Adipose tissue (tissue), 3 donors: ENCODE data around the gene SELENOM. TPM values are rescaled to one million over a fixed set of nuclear protein-coding genes. Genes with fewer than 3 reads are reported as not detected.
A peak's percentile ranks its signal among the peaks of the same experiment; 100 is the strongest.
"Not testable (repeated sequence)": the region's sequence is repeated elsewhere in the genome, so short reads cannot be mapped to it uniquely, and the experiment has no call there.

ENCODE experiments used
- H3K27ac ChIP-seq: one replicate; pipeline ENCODE4 v1.5.1; 2013; ENCODE audit warnings: low read depth, low read length
- WGBS, 3 donors: extraction: QIAGEN DNeasy Blood & Tissue Kit; methylation state at CpG; one replicate each; pipeline ENCODE4 v1.1.7; 2013; 5-methylcytosine and 5-hydroxymethylcytosine counted together
- polyA plus RNA-seq, 3 donors: library from polyadenylated mRNA; stranded (reverse); fragments of 200-250 nt; gene quantifications; one replicate each; pipeline ENCODE4 v1.2.3, GENCODE V29; 2013
- donor health status: healthy with polysubstance abuse.
- donor health status: Bipolar disorder and iron deficiency.
- donor health status: healthy.

SELENOM gene
- polyA plus RNA-seq, 3 donors = 42.6 to 338 (median 202) TPM

DNA sequence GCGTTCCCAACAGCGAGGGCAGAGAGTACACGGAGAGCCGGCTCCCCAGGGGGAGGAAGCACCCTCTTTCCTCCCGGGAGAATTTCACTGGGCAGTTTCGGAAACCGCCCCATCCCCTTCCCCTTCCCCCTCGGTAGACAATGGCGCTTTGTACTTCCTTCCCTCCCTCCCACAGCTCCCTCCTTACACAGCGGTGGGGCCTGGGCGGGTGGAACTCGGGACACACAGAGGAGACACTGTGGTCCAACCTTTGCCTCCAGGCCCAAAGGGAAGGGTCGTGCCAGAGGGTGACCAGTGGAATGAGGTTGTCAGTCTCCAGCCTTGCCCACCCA is 21.9 kb downstream of the SELENOM start:
- 8 to 31% (median 9%) methylated on average over 13 of the region's 13 CpGs for WGBS, 3 donors
- peak overlapping the region; percentile 28 for H3K27ac ChIP-seq

DNA sequence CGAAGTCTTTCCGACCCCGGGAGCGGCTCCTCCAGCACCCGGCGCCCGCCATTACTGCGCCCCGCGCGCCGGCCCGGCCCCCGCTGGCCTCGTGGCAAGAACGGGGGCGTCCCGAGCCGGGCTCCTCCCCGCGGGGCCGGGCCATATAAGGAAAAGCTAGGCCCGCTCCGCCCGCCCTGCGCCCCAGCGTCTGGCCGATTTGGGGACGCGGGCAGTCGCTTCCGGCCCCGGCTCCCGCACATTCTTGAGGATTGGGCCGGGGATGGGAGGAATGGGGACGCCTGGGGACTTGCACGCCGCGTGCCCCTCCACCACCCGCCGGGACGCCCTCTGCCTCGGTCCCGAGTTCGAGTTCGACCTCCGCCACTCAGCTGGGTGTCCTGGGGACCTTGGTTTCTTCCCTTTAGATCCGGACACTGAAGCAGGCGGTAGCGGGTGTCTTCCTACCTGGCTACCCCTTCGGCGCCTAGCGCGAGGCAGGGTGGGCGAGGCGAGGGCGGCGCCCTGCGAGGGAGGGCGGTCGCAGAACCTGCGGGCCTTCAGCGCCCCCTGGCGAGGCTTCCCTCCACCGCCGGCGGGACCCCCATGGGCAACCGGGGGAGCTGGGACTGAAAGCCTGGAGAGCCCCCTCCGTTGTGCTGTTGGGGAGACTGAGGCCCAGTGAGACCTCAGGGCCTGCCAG is 22.4 kb downstream of the SELENOM start:
- WGBS, 3 donors = 0 to 12% (median 1%) methylated on average over 56 to 69 of the region's 69 CpGs
- H3K27ac ChIP-seq = peak overlapping the region; percentile 28

DNA sequence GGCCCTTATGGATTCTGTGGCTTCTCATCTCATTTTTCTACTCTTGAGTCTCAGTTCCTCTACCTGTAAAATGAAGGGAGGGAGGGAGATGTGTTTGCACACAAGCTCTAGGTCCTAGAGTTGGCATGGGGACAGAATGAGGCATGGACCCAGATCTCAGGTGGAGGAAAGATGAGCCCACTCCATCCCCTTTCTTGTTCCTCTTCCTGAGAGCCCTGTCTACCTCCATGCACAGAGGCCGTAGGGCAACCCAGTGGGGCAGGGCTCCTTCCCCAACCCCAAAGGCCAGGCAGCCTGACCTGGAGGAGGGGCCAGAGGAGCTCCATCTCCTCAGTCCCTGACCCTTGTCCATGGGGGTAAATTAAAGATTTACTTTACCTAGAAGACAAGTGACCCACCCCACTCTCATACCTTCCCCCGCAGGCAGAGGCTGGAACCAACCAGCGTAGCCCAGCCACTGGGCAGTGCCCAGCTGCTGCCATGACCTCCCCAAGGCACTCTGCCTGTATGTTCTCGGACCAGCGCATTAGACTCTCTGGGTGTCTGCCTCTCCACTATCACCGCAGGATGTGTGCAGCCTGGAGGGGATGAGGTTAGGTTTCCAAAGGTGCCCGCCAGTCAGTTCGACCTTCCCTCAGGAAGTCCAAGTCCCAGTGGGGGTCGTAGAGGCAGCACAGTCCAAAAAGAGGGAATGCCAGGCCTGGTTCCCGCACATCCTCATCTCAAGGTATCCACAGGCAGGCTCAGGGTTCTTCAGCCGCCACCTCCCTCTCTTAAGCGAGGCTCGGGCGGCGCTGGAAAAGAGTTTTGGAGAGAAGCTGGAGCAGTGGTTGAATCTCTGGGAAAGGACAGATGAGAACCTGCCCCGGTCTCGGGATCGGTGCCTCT is 23.2 kb downstream of the SELENOM start:
- no peak overlapping the region for H3K27ac ChIP-seq
- WGBS, 3 donors = 12 to 36% (median 13%) methylated on average over 18 of the region's 18 CpGs

DNA sequence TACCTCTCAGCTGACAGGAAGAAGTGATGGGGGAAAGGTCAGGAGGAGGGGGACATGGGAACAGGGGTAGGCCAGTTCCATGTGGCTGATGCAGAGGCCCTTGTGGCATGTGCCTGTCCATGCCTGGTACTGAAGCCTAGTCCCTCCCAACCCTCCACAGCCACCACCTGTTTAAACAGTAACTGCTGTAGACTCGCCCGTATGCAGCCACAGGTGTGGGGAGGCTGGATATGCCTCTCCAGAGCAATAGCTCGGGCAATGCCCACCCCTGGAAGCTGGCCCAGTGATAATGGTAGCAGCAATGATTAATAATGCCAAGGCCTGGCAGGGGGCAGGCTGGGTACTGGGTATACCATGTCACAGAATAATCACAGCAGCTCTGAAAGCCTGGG is 24.0 kb downstream of the SELENOM start:
- peak overlapping the region; percentile 31 for H3K27ac ChIP-seq
- 40 to 84% (median 74%) methylated on average over 3 of the region's 3 CpGs for WGBS, 3 donors

DNA sequence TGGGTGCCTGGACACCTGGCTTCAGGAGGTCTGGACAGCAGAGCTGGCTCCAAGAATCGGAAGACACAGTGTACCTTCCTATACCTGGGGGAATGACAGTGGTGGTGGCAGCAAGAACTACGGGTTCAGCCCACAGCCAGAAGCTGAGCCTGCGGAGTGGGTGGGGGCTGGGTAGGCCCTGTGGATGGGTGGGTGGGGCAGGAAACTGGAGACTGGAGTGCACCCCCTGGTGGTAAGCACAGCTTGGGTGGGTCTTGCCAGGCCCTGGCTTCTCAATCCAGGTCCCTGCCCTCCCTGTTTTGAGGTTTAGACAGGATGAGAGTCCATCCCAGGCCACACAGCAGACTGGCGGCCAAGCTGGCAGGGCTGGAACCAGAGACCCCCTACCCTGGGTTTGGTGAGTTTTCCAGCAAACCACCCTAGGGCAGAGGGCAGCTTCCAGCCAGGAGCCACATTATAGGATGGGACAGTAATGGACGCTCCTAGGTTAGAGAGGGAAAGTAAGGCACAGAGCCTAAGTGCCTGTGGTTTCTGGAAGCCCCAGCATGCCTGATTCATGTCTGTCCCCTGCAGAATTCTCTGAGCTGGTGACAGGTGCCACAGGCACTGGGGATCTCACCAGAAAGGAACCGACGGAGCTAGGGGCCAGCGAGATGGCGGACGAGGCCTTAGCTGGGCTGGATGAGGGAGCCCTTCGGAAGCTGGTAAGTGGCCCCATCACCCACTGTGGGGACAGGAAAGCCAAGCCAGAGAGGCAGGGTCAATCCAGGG is 24.6 kb downstream of the SELENOM start:
- WGBS, 3 donors = 36 to 62% (median 53%) methylated on average over 11 of the region's 11 CpGs
- no peak overlapping the region for H3K27ac ChIP-seq

DNA sequence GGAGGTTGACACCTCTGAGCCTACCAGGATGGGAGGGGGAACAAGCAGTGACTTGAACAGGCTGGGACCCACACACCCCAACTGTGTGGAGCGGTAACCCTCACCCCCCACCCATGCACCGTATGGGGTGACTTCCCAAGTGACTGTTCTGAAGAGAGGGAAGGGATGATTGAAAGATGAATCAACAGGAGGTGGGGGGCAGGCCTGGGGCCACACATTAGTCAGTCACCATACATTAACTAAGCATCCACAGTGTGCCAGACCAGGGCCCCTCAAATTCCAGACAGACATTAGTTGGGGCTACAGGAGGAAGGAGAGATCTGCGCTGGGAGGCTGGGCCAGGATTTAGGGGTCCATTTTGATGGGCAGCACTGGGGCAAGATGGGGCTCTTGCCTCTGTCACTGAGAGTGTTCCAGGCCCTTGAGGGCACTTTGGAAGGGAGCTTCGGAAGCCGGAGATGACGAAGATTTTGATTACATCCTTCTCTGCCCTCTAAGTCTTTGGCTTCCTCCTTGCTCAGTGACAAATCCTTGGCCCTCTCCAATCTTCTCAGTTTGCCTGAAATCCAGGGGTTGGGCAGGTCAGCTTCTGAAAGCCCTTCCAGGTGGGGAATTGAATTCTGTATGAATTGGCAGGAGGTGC is 25.3 kb downstream of the SELENOM start:
- no peak overlapping the region for H3K27ac ChIP-seq
- WGBS, 3 donors = 19 to 37% (median 37%) methylated on average over 6 of the region's 6 CpGs

DNA sequence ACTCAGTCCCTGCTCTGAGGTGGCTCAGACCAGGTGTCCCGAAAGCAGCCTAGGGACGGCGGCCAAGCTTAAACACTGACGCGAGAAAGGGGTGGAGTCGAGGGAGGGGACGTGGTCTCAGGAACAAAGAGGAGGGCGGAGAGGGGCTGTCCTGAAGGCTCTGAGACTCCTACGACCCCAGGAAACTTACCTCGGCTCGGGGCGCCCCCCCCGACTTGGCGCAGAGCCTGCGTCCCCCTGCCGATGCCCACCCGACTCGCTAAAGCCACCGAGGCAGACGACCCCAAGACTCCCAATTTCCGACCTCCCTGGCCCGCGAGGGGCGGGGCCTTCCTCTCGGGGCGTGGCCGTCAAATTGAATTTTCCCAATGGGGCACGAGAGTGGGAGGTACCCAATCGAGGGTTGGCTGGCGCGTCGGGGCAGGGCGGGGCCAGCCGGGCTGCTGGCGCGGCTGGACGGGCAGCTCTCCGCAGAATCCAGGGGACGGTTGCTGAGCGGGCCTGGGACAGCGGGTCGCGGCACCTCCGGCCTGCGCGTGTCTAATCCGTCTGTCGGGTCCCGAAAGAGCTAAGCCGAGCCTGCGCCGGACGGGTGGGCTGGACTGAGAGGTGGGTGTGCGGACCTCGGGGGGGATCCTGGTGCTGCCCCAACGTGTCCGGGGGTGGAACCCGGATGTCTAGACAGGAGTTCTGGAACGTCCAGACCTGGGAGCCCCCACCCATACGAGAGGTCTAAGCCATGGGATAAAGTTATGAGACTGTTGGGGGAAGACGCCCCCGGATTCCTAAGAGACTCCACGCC is 26.3 kb downstream of the SELENOM start, which contains the start of gene SMTN:
Gene SMTN (plus strand): TSS at position 471 of the 802 bp plus-strand sequence. CDS start 1,941 bp downstream, outside the sequence.
- H3K27ac ChIP-seq = no peak within 1 kb of the TSS
- WGBS, 3 donors = 0 to 1% (median 1%) methylated on average over 62 to 63 of the region's 63 CpGs

DNA sequence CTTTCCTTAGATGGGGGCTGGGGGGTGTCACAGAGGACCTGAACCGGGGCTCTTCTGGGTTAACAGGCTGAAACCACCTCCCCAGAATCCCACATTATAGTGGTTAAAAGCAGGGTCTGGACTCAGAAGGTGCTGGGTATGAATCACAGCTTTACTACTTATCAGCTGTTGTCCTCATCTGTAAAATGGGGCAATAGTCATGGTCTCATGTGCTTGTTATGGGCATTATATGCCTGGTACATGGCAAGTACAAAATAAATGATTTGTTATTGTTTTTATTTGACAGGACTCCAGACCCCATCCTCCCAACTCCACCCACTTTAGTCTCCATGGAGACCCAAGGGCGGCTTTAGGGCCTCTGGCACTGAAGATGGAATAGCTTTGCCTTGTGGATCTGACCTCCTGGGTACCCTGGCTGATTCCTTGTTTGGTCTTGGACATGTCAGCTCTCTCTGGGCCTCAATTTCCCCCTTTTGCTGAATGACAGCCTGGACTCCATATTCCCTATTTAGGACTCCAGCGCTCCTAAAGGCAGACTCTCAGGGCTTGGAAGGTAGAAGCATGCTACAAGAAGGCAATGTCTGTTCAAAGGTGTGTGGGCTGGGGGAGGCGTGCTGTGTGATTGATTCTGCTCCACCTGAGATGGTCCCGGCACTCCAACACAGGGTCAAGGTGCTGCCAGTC is 27.1 kb downstream of the SELENOM start:
- H3K27ac ChIP-seq = no peak overlapping the region
- 34 to 38% (median 35%) methylated on average over 5 of the region's 5 CpGs for WGBS, 3 donors

DNA sequence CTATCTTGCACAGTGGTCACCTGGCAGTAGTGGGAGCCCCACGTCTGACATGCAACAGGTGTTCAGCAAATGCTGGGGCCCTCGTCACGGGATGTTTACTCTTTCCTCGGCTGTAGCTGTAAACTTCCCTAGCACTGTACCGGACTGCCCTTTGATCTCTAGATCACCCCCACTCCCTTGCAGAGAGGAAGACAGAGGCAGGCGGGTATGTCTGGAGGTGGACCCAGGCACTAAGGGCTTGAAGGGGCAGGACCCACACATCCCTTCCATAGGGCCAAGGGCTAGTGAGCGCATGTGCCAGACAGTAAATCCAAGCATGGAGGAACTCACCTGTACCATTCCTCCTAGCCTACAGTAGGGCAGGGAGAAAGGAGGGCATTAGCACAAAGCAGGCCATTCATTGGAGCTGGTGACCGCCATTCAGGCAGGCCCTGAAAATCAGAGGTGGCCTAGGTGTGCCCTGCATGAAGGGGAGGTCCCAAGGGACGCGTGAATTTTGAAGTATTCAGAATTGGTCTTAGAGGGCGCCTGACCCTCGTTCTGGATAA is 28.2 kb downstream of the SELENOM start:
- H3K27ac ChIP-seq = no peak overlapping the region
- 47 to 91% (median 86%) methylated on average over 12 of the region's 12 CpGs for WGBS, 3 donors

DNA sequence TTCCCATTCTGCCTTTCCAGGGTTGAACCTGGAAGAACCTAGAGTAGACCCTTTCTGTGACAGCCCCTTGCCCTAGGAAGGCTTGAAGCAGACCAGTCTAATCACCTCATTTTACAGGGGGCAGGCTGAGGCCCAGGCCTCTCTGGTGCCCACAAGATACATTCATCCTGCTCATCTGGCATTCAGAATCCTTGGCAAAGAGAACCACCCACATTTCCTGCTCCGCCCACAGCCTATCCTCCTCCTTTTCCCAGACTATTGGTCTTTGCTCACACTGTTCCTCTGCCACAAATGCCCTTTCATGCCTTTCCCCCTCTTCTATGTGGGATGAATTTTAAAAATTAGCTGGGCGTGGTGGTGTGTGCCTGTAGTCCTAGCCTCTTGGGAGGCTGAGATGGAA is 29.0 kb downstream of the SELENOM start:
- H3K27ac ChIP-seq = not testable (repeated sequence)
- 71 to 86% (median 81%) methylated on average over 2 of the region's 2 CpGs for WGBS, 3 donors

DNA sequence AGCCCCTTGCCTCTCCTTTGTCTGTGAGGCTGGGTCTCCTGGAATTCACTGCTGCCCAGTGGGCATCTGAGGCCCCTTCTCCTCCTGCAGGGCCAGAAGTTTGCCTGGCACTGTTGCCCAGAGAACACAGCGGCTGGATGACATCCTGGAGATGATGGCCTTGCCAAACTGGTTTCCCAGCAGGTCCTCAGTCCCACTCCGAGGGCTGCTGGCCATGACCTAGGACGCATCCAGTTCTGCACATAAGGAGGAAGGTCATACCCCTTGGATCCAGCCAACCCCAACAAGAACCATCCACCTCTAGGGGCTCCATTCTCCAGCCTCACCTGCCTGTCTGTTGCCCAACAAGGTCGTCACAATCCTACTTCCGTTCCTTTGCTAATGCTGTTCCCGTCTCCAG is 29.7 kb downstream of the SELENOM start:
- WGBS, 3 donors = 77 to 100% (median 95%) methylated on average over 6 of the region's 6 CpGs
- H3K27ac ChIP-seq = no peak overlapping the region

DNA sequence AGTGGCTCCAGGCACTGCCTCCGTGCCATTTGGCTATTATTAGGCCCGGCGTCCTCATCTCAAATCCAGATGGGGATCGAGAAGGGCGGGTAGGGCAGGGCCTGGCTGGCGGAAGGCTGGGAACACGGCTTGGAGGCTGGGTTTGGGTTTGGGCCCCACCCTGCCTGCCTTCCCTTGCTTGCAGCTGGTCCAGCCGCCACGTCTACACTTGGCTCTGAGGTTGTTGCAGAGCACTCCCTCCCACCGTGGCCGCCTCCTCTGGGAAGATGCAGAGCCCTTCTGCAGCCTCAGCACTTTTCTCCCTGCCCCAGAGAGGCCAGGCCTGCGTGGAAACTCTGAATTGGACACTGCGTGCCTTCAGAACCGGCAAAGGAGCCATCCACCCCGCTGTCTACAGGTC is 31.4 kb downstream of the SELENOM start:
- no peak overlapping the region for H3K27ac ChIP-seq
- 38 to 68% (median 55%) methylated on average over 15 of the region's 15 CpGs for WGBS, 3 donors

DNA sequence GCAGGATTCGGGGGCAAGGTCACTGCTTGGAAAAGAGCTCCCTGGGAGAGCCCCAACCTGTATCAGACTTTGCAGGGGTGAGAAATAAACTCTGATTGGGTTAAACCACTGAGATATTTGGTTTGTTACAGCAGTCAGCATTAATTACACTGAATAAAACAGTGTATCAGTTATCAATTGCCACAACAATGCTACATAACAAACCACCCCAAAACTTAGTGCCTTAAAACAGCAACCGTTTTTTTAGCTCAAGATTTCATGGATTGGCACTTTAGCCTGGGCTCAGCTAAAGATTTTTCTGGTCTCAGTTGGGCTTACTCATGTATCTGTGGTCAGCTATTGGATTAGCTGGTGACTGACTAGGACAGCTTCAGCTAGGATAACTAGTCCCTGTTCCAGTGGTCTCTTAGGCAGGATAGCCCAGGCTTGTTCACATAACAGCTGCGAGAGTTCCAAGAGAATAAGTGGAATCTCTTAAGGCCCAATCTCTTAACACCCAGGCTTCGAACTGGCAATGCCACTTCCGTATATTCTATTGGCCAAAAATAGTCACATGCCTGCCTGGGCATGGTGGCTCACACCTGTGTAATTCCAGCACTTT is 33.7 kb downstream of the SELENOM start:
- H3K27ac ChIP-seq = not testable (repeated sequence)
- WGBS, 3 donors = 68 to 84% (median 80%) methylated on average over 5 of the region's 5 CpGs

DNA sequence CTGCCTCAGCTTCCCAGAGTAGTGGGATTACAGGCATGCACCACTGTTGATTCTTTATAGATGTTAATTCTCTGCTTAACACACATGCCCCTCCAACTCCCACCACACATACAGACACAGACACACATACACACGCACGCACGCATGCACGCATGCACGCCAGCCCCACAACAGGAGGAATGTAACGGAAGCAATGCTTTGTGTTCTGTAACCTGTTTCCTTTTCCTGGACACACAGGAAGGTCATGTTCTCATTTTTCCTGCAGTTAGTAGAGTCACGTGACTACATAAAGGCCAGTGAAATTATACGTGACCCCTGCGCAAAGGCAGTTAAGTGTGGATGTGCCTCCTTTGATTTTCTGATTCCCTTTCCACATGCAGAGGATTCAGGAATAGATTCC is 34.2 kb downstream of the SELENOM start:
- H3K27ac ChIP-seq = not testable (repeated sequence)

DNA sequence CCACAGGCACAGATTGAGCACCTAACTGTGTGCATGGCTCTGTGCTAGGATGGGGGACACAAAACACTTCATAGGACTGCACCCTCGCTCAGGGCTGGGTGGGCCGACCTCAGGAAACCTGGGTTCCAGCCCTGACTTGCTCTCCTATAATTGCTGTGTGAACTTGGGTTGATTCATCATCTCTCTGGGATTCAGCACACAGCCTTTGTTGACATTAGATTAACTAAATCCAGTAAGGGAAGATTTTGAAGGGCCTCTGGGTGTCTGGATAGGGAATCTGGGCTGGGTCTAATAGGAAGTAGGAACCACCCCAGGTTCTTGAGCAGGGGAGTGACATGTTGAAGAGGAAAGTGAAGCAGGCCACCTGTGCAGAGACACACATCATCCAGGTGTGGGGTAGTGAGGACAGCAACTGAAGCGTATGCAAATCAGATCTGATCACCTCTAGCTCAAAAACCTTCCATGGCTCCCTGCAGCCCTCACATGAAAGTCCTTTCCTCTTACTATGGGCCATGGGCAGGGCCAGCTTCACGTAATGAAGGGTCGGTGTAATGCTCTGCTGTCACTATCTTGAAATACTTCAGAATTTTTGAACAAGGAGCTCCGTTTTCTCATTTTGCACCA is 37.6 kb downstream of the SELENOM start:
- WGBS, 3 donors = 75 to 95% (median 95%) methylated on average over 6 of the region's 6 CpGs
- H3K27ac ChIP-seq = not testable (repeated sequence)

More for the DNA sequence above, 34.2 kb downstream of the SELENOM start:
- 56 to 80% (median 64%) methylated on average over 9 of the region's 9 CpGs for WGBS, 3 donors

DNA sequence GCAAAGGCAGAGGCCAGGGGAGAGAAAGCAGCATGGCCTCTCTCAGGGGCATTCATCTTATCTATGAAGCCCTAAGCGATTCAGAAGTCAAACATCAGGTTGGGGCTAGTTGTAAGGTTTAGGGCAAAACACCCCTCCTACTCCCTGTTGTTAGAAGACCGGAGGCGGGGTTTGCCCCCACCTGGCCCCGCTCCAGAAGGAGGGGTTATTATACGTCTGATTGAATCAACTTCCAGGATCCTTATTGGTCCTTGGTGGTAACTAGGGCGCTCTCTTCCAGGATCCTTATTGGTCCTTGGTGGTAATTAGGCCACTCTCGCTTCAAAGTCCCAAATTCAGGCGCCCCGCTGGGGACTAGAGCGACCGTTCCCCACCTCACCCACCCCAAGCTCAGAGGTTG is 38.4 kb downstream of the SELENOM start:
- no peak overlapping the region for H3K27ac ChIP-seq
- WGBS, 3 donors = 84 to 90% (median 88%) methylated on average over 11 of the region's 11 CpGs
